Measurements from ENCODE around the gene NCAPG2. TPM values are rescaled to one million over a fixed set of nuclear protein-coding genes. Genes with fewer than 3 reads are reported as not detected.

The NCAPG2 gene
- total RNA-seq, 1 experiment from 2014 or later = 99.2 TPM

DNA sequence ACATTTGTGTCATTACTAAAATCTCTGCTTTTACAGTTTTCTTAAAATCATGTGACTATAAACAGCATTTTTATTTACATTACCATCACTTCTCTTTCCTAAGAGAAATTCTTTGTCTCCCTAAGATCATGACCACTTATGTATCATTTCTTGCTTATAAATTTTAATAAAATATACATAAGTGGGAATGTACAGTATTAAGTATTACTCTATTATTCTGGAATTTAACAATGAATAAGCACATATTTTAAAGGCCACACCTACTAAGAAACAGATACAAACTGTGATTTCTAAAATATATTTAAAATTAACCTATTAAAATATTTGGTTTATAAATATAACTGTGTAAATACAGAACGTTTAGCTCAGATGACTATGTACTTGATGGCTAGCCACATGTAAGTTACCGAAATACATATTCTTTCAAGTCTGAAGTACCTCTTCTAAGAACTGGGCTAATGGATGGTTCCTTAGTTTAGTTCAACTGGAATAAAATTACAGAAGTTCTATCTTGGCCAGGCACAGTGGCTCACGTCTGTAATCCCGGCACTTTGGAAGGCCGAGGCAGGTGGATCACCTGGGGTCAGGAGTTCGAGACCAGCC lies 83.7 kb downstream of the NCAPG2 start:
- no peak for DNase-seq (ENCODE audit: low spot score)
- peaks cover 30% of the 10 kb centered on the region for H3K36me3 Mint-ChIP-seq
- no peak overlapping the region for H3K4me3 Mint-ChIP-seq
- H3K27ac Mint-ChIP-seq = no peak overlapping the region
- no peaks in the 10 kb centered on the region for H3K27me3 Mint-ChIP-seq (ENCODE audit: low read depth)
- ChIA-PET CTCF (no interaction called here), POLR2A (no interaction called here)
- peaks cover 48% of the 10 kb centered on the region for H3K4me1 Mint-ChIP-seq
- H3K9me3 Mint-ChIP-seq = 0 out of 2 replicates have a peak, but pooled peaks cover 5% of the 10 kb centered on the region
- no peak for ATAC-seq
- TF ChIP-seq CREB1 (CRISPR knock-in tag; IDR thresholded peaks at IDR 0.05) (no peak), ATF1 (CRISPR knock-in tag; IDR thresholded peaks at IDR 0.05) (no peak), ZNF396 (CRISPR knock-in tag; IDR thresholded peaks at IDR 0.05; ENCODE audit: borderline replicate concordance) (no peak), GABPB1 (CRISPR knock-in tag; IDR thresholded peaks at IDR 0.05) (no peak)

DNA sequence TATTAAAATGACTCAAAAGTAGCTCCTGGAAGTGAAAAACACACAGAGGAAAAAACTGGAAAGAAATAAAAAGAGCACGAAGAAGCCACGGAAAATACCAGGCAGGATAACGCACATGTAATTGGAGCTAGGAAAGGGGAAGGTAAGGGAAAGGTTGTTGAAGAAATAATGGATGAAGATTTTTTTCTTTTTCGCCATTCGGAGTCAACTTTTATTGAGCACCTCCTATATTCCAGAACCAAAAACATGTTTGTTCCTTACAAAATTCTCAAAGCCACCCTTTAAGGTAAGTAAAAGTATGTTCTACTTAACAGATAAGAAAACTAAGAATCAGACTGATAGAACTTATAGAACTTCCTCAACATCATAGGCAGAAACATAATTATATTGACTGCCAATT lies 84.2 kb downstream of the NCAPG2 start:
- Mint-ChIP-seq H3K36me3 (peaks cover 25% of the 10 kb centered on the region), H3K4me3 (no peak overlapping the region), H3K4me1 (peaks cover 52% of the 10 kb centered on the region), H3K9me3 (0 out of 2 replicates have a peak, but pooled peaks cover 5% of the 10 kb centered on the region), H3K27ac (no peak overlapping the region), H3K27me3 (ENCODE audit: low read depth) (no peaks in the 10 kb centered on the region)
- DNase-seq (ENCODE audit: low spot score) (no peak), ATAC-seq (no peak)
- ChIA-PET CTCF (interaction anchor here (1.7 kb wide), 1 partner anchor 27 kb away, joined by 7 read pairs; no protein-coding TSS in a partner anchor), POLR2A (no interaction called here)
- no peak for TF ChIP-seq NR2C2 (CRISPR knock-in tag; IDR thresholded peaks at IDR 0.05)
- TF ChIP-seq, protein P1, sequence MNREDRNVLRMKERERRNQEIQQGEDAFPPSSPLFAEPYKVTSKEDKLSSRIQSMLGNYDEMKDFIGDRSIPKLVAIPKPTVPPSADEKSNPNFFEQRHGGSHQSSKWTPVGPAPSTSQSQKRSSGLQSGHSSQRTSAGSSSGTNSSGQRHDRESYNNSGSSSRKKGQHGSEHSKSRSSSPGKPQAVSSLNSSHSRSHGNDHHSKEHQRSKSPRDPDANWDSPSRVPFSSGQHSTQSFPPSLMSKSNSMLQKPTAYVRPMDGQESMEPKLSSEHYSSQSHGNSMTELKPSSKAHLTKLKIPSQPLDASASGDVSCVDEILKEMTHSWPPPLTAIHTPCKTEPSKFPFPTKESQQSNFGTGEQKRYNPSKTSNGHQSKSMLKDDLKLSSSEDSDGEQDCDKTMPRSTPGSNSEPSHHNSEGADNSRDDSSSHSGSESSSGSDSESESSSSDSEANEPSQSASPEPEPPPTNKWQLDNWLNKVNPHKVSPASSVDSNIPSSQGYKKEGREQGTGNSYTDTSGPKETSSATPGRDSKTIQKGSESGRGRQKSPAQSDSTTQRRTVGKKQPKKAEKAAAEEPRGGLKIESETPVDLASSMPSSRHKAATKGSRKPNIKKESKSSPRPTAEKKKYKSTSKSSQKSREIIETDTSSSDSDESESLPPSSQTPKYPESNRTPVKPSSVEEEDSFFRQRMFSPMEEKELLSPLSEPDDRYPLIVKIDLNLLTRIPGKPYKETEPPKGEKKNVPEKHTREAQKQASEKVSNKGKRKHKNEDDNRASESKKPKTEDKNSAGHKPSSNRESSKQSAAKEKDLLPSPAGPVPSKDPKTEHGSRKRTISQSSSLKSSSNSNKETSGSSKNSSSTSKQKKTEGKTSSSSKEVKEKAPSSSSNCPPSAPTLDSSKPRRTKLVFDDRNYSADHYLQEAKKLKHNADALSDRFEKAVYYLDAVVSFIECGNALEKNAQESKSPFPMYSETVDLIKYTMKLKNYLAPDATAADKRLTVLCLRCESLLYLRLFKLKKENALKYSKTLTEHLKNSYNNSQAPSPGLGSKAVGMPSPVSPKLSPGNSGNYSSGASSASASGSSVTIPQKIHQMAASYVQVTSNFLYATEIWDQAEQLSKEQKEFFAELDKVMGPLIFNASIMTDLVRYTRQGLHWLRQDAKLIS (CRISPR knock-in tag; IDR thresholded peaks at IDR 0.05; ENCODE audit: borderline replicate concordance) = no peak
- TF ChIP-seq IRF2 (CRISPR knock-in tag; IDR thresholded peaks at IDR 0.05; ENCODE audit: borderline replicate concordance, low read depth) = no peak
- TF ChIP-seq ZNF121 (CRISPR knock-in tag; IDR thresholded peaks at IDR 0.05) = no peak
- TF ChIP-seq SMAD4 (CRISPR knock-in tag; IDR thresholded peaks at IDR 0.05) = no peak
- TF ChIP-seq, protein P2, sequence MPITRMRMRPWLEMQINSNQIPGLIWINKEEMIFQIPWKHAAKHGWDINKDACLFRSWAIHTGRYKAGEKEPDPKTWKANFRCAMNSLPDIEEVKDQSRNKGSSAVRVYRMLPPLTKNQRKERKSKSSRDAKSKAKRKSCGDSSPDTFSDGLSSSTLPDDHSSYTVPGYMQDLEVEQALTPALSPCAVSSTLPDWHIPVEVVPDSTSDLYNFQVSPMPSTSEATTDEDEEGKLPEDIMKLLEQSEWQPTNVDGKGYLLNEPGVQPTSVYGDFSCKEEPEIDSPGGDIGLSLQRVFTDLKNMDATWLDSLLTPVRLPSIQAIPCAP (CRISPR knock-in tag; IDR thresholded peaks at IDR 0.05) = no peak
- TF ChIP-seq, protein P3, sequence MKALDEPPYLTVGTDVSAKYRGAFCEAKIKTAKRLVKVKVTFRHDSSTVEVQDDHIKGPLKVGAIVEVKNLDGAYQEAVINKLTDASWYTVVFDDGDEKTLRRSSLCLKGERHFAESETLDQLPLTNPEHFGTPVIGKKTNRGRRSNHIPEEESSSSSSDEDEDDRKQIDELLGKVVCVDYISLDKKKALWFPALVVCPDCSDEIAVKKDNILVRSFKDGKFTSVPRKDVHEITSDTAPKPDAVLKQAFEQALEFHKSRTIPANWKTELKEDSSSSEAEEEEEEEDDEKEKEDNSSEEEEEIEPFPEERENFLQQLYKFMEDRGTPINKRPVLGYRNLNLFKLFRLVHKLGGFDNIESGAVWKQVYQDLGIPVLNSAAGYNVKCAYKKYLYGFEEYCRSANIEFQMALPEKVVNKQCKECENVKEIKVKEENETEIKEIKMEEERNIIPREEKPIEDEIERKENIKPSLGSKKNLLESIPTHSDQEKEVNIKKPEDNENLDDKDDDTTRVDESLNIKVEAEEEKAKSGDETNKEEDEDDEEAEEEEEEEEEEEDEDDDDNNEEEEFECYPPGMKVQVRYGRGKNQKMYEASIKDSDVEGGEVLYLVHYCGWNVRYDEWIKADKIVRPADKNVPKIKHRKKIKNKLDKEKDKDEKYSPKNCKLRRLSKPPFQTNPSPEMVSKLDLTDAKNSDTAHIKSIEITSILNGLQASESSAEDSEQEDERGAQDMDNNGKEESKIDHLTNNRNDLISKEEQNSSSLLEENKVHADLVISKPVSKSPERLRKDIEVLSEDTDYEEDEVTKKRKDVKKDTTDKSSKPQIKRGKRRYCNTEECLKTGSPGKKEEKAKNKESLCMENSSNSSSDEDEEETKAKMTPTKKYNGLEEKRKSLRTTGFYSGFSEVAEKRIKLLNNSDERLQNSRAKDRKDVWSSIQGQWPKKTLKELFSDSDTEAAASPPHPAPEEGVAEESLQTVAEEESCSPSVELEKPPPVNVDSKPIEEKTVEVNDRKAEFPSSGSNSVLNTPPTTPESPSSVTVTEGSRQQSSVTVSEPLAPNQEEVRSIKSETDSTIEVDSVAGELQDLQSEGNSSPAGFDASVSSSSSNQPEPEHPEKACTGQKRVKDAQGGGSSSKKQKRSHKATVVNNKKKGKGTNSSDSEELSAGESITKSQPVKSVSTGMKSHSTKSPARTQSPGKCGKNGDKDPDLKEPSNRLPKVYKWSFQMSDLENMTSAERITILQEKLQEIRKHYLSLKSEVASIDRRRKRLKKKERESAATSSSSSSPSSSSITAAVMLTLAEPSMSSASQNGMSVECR (CRISPR knock-in tag; IDR thresholded peaks at IDR 0.05; ENCODE audit: borderline replicate concordance) = no peak
- no peak for TF ChIP-seq ZNF423 (CRISPR knock-in tag; IDR thresholded peaks at IDR 0.05)
- no peak for TF ChIP-seq NR1H2 (CRISPR knock-in tag; IDR thresholded peaks at IDR 0.05)
- no peak for TF ChIP-seq E2F4 (CRISPR knock-in tag; IDR thresholded peaks at IDR 0.05; ENCODE audit: borderline replicate concordance, low read depth)
- TF ChIP-seq SP1 (CRISPR knock-in tag; conservative IDR thresholded peaks at IDR 0.05) = no peak
- TF ChIP-seq, protein P4, sequence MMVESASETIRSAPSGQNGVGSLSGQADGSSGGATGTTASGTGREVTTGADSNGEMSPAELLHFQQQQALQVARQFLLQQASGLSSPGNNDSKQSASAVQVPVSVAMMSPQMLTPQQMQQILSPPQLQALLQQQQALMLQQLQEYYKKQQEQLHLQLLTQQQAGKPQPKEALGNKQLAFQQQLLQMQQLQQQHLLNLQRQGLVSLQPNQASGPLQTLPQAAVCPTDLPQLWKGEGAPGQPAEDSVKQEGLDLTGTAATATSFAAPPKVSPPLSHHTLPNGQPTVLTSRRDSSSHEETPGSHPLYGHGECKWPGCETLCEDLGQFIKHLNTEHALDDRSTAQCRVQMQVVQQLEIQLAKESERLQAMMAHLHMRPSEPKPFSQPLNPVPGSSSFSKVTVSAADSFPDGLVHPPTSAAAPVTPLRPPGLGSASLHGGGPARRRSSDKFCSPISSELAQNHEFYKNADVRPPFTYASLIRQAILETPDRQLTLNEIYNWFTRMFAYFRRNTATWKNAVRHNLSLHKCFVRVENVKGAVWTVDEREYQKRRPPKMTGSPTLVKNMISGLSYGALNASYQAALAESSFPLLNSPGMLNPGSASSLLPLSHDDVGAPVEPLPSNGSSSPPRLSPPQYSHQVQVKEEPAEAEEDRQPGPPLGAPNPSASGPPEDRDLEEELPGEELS (CRISPR knock-in tag; IDR thresholded peaks at IDR 0.05) = no peak
- no peak for TF ChIP-seq ZMAT4 (CRISPR knock-in tag; IDR thresholded peaks at IDR 0.05)
- TF ChIP-seq, protein P5, sequence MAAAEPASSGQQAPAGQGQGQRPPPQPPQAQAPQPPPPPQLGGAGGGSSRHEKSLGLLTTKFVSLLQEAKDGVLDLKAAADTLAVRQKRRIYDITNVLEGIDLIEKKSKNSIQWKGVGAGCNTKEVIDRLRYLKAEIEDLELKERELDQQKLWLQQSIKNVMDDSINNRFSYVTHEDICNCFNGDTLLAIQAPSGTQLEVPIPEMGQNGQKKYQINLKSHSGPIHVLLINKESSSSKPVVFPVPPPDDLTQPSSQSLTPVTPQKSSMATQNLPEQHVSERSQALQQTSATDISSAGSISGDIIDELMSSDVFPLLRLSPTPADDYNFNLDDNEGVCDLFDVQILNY (CRISPR knock-in tag; IDR thresholded peaks at IDR 0.05) = no peak

Data from WTC11 (cell line).